ENCODE results near the gene ZNF764.
"Not testable (repeated sequence)": the region's sequence is repeated elsewhere in the genome, so short reads cannot be mapped to it uniquely, and the experiment has no call there.

Gene ZNF764

GRCh38 chr16:30543067-30543466, 15.1 kb downstream of the ZNF764 start:
- H3K4me1 ChIP-seq (ENCODE audit: insufficient read depth, low read length, poor library complexity, severe bottlenecking): no peaks in the 10 kb centered on the region
- H4K20me1 ChIP-seq (ENCODE audit: insufficient read depth, low read length, poor library complexity, severe bottlenecking): no peaks in the 10 kb centered on the region

DNA sequence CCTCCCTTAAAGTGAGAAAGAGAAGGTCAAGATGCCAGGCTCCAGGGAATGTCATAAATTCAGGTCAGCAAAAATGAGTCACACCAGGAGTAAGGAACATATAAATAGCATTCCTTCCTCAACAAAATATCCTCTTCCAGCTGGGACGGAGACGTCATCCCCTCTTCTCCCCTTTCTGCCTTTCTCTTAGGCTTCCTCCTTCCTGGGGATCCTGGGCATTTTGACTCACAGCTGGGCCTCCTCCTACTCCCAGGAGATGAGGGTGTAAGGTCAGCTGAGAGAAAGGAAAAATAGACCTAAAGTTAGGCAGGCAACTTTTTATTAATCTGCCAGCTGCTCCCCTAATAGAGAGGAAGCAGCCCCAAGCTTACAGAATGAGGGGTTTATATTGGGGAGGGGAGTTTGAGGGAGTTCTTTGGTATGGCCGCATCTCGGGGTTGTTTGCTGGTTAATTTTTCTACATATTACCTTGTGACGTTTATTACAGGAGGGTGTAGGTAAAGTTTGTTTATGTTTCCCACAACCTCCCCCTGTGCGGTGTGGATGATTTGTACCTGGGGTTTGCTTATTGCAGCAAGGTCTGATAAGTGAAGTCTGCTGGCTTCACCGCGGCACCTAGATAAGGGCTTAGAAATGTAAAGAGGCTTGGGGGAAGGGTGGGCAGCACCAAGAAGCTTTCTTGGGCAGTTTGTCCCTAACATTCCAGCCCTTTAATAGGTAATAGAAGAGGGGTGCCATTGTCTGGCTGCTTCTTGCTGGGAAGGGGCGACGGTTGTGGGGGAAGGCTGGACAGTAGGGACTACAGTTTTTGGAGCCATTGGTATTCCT, 16.5 kb downstream of the ZNF764 start:
- Histone ChIP-seq H4K20me1 (ENCODE audit: insufficient read depth, low read length, poor library complexity, severe bottlenecking) (no peaks in the 10 kb centered on the region), H3K27me3 (ENCODE audit: insufficient read depth, low read length, poor library complexity, severe bottlenecking) (no peaks in the 10 kb centered on the region), H3F3A (ENCODE audit: low read depth) (no peaks in the 10 kb centered on the region), H3K36me3 (ENCODE audit: insufficient read depth, low read length) (no peaks in the 10 kb centered on the region), H2AFZ (ENCODE audit: low read length) (no peak overlapping the region), H3K9me2 (replicated peaks; ENCODE audit: low read depth, low read length) (no peaks in the 10 kb centered on the region), H3K4me2 (ENCODE audit: low read depth, low read length, poor library complexity, severe bottlenecking) (no peak overlapping the region), H3K79me2 (ENCODE audit: insufficient read depth, low read length) (peaks cover 7% of the 10 kb centered on the region; the same call in 1 of the 2 replicates), H3K9ac (ENCODE audit: low read depth, low read length, poor library complexity, severe bottlenecking) (no peak overlapping the region), H3K4me1 (ENCODE audit: insufficient read depth, low read length, poor library complexity, severe bottlenecking) (no peaks in the 10 kb centered on the region), H3K4me3 (ENCODE audit: low read length, poor library complexity, severe bottlenecking) (no peak overlapping the region), H3K9me3 (ENCODE audit: insufficient read depth, low read depth, low read length) (no peaks in the 10 kb centered on the region)
- TF ChIP-seq CTCF (conservative IDR thresholded peaks at IDR 0.05; ENCODE audit: low read length) (no peak), EZH2phosphoT487 (IDR thresholded peaks at IDR 0.05; ENCODE audit: borderline replicate concordance) (no peak)

More at GRCh38 chr16:30543067-30543466, 15.1 kb downstream of the ZNF764 start:
- Histone ChIP-seq H3K9me2 (replicated peaks; ENCODE audit: low read depth, low read length) (no peaks in the 10 kb centered on the region), H3K9ac (ENCODE audit: low read depth, low read length, poor library complexity, severe bottlenecking) (no peak overlapping the region), H3F3A (ENCODE audit: low read depth) (no peaks in the 10 kb centered on the region), H3K4me2 (ENCODE audit: low read depth, low read length, poor library complexity, severe bottlenecking) (no peak overlapping the region), H2AFZ (ENCODE audit: low read length) (no peak overlapping the region), H3K27me3 (ENCODE audit: insufficient read depth, low read length, poor library complexity, severe bottlenecking) (no peaks in the 10 kb centered on the region), H3K4me3 (ENCODE audit: low read length, poor library complexity, severe bottlenecking) (no peak overlapping the region), H3K9me3 (ENCODE audit: insufficient read depth, low read depth, low read length) (no peaks in the 10 kb centered on the region), H3K36me3 (ENCODE audit: insufficient read depth, low read length) (no peaks in the 10 kb centered on the region), H3K79me2 (ENCODE audit: insufficient read depth, low read length) (no peaks in the 10 kb centered on the region)
- no peak for TF ChIP-seq CTCF (conservative IDR thresholded peaks at IDR 0.05; ENCODE audit: low read length)
- TF ChIP-seq EZH2phosphoT487 (IDR thresholded peaks at IDR 0.05; ENCODE audit: borderline replicate concordance): no peak

- H3K9me3 ChIP-seq (ENCODE audit: insufficient read depth, low read depth, low read length); H3F3A ChIP-seq (ENCODE audit: low read depth); H4K20me1 ChIP-seq (ENCODE audit: insufficient read depth, low read length, poor library complexity, severe bottlenecking); H3K36me3 ChIP-seq (ENCODE audit: insufficient read depth, low read length); H2AFZ ChIP-seq (ENCODE audit: low read length); H3K4me1 ChIP-seq (ENCODE audit: insufficient read depth, low read length, poor library complexity, severe bottlenecking); H3K9ac ChIP-seq (ENCODE audit: low read depth, low read length, poor library complexity, severe bottlenecking); H3K27me3 ChIP-seq (ENCODE audit: insufficient read depth, low read length, poor library complexity, severe bottlenecking); H3K4me2 ChIP-seq (ENCODE audit: low read depth, low read length, poor library complexity, severe bottlenecking); H3K4me3 ChIP-seq (ENCODE audit: low read length, poor library complexity, severe bottlenecking); H3K9me2 ChIP-seq (replicated peaks; ENCODE audit: low read depth, low read length): not testable (repeated sequence)
- H3K79me2 ChIP-seq (ENCODE audit: insufficient read depth, low read length): peaks cover 15% of the 10 kb centered on the region
Observed at GRCh38 chr16:30540916-30541464, 17.2 kb downstream of the ZNF764 start.

DNA sequence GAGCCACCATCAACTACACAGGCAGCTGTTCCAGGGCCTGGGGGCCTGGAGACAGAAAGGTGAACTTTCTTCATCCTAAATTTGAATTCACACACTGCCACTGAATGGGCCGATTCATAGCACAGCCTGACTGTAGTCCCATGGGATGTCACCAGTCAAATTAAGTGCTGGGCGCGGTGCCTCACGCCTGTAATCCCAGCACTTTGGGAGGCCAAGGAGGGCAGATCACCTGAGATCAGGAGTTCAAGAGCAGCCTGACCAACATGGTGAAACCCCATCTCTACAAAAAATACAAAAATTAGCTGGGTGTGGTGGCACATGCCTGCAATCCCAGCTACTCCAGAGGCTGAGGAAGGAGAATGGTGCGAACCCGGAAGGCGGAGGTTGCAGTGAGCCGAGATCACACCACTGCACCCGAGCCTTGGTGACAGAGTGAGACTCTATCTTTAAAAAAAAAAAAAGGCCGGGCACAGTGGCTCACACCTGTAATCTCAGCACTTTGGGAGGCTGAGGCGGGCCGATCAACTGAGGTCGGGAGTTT, 18.1 kb downstream of the ZNF764 start:
- H3K9ac ChIP-seq (ENCODE audit: low read depth, low read length, poor library complexity, severe bottlenecking); H3K36me3 ChIP-seq (ENCODE audit: insufficient read depth, low read length): not testable (repeated sequence)

More for the DNA sequence above, 18.1 kb downstream of the ZNF764 start:
- H3K4me2 ChIP-seq (ENCODE audit: low read depth, low read length, poor library complexity, severe bottlenecking); H3K4me3 ChIP-seq (ENCODE audit: low read length, poor library complexity, severe bottlenecking); H3K27me3 ChIP-seq (ENCODE audit: insufficient read depth, low read length, poor library complexity, severe bottlenecking); H4K20me1 ChIP-seq (ENCODE audit: insufficient read depth, low read length, poor library complexity, severe bottlenecking); H2AFZ ChIP-seq (ENCODE audit: low read length); H3K9me2 ChIP-seq (replicated peaks; ENCODE audit: low read depth, low read length); H3K4me1 ChIP-seq (ENCODE audit: insufficient read depth, low read length, poor library complexity, severe bottlenecking); H3F3A ChIP-seq (ENCODE audit: low read depth); H3K9me3 ChIP-seq (ENCODE audit: insufficient read depth, low read depth, low read length): not testable (repeated sequence)
- peaks cover 24% of the 10 kb centered on the region for H3K79me2 ChIP-seq (ENCODE audit: insufficient read depth, low read length)
